ENCODE measurements around the gene ATP11A.
"Not testable (repeated sequence)": the region's sequence is repeated elsewhere in the genome, so short reads cannot be mapped to it uniquely, and the experiment has no call there.

Gene ATP11A

GRCh38 chr13:112843392-112844111, 153.7 kb downstream of the ATP11A start:
- no peak for DNase-seq

- no peak for DNase-seq
Measured at GRCh38 chr13:112844411-112844810, 154.6 kb downstream of the ATP11A start.

- no peak for DNase-seq
Measured at GRCh38 chr13:112844879-112845278, 155.0 kb downstream of the ATP11A start.

GRCh38 chr13:112845511-112846144, 155.8 kb downstream of the ATP11A start:
- DNase-seq = no peak

- DNase-seq = no peak
Measured at GRCh38 chr13:112846411-112847115, 156.7 kb downstream of the ATP11A start.

GRCh38 chr13:112849500-112849899, 159.7 kb downstream of the ATP11A start:
- no peak for DNase-seq

GRCh38 chr13:112850273-112850672, 160.4 kb downstream of the ATP11A start:
- no peak for DNase-seq

- no peak for DNase-seq
Measured at GRCh38 chr13:112851107-112852038, 161.5 kb downstream of the ATP11A start.

- DNase-seq = no peak
Measured at GRCh38 chr13:112852392-112852791, 162.6 kb downstream of the ATP11A start.

- DNase-seq = no peak
Measured at GRCh38 chr13:112852808-112853207, 163.0 kb downstream of the ATP11A start.

GRCh38 chr13:112854321-112854720, 164.5 kb downstream of the ATP11A start:
- DNase-seq = no peak

GRCh38 chr13:112855859-112856258, 166.0 kb downstream of the ATP11A start:
- no peak for DNase-seq

GRCh38 chr13:112857914-112858490, 168.2 kb downstream of the ATP11A start:
- no peak for DNase-seq

GRCh38 chr13:112859128-112859816, 169.4 kb downstream of the ATP11A start:
- DNase-seq = no peak

GRCh38 chr13:112859817-112860190, 170.0 kb downstream of the ATP11A start:
- DNase-seq = no peak

- no peak for DNase-seq
Measured at GRCh38 chr13:112861876-112862615, 172.2 kb downstream of the ATP11A start.

- DNase-seq = not testable (repeated sequence)
Measured at GRCh38 chr13:112863356-112863755, 173.5 kb downstream of the ATP11A start.

GRCh38 chr13:112865478-112865877, 175.6 kb downstream of the ATP11A start:
- not testable (repeated sequence) for DNase-seq

- DNase-seq = no peak
Measured at GRCh38 chr13:112867301-112867711, 177.5 kb downstream of the ATP11A start.

- no peak for DNase-seq
Measured at GRCh38 chr13:112868308-112868707, 178.5 kb downstream of the ATP11A start.
